ENCODE data around the gene SEMA3A. TPM values are rescaled to one million over a fixed set of nuclear protein-coding genes. Genes with fewer than 3 reads are reported as not detected.
"Not testable (repeated sequence)": the region's sequence is repeated elsewhere in the genome, so short reads cannot be mapped to it uniquely, and the experiment has no call there.

The SEMA3A gene
- total RNA-seq, 8 experiments from 2014 or later: 8.9 to 100 (median 16.4) TPM

DNA sequence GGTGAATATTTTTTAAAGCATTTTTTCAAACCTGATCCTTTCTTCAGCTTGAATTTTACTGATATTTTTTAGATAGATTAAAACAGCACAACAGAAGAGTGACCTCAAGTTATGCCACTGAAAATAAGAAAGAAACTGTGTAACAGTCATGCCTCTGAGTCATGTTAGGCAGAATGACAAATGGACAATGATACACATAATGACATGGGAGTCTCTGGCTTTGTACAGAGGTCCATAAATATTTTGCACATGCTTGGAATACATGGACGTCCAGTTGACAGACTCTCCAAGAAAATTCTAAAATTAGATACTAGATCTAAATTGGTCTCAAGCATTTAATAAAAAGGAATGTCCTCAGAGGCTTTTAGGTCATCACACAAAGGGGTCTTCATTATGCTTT lies 21.9 kb upstream of the SEMA3A start:
- no peak overlapping the region for H3K27ac ChIP-seq
- 0 to 60% (median 20%) methylated on average over 1 of the region's 1 CpG; no CpG with 5 or more reads in 3 of the 10 experiments for WGBS, 10 experiments
- ATAC-seq (replicated peaks in 6 of 8): peak in 7 of 8 experiments; percentile 60 to 100 (median 99)
- in situ Hi-C loops (cut with MboI; ENCODE audit: low pct_unique_long_range_greater_than_20kb in 2 of 9, low sequenced_read_pairs in 9 of 9, unreplicated experiment in 9 of 9): loop anchor here in 1 of 9 experiments (25.0 kb wide), 1 partner anchor 246 kb away; no protein-coding TSS in a partner anchor
- no peak overlapping the region for H3K4me3 ChIP-seq
- H3K4me1 ChIP-seq (replicated peaks in 1 of 2): peaks cover 4 to 7% of the 10 kb centered on the region in 2 donors

GRCh38 chr7:84214757-84215156 lies 20.2 kb upstream of the SEMA3A start:
- H3K27ac ChIP-seq; H3K4me3 ChIP-seq; H3K4me1 ChIP-seq (replicated peaks in 1 of 2); ATAC-seq (replicated peaks in 6 of 8): not testable (repeated sequence)
- 40 to 100% (median 93%) methylated on average over 1 to 6 of the region's 6 CpGs; no CpG with 5 or more reads in 3 of the 10 experiments for WGBS, 10 experiments
- in situ Hi-C loops (cut with MboI; ENCODE audit: low pct_unique_long_range_greater_than_20kb in 2 of 9, low sequenced_read_pairs in 9 of 9, unreplicated experiment in 9 of 9): loop anchor here in 1 of 9 experiments (25.0 kb wide), 1 partner anchor 248 kb away; no protein-coding TSS in a partner anchor

GRCh38 chr7:84210301-84210700 lies 15.7 kb upstream of the SEMA3A start:
- no peak for ATAC-seq (replicated peaks in 6 of 8)
- WGBS, 10 experiments: 76 to 100% (median 99%) methylated on average over 1 to 3 of the region's 3 CpGs
- no peak overlapping the region for H3K4me3 ChIP-seq
- in situ Hi-C loops (cut with MboI; ENCODE audit: low pct_unique_long_range_greater_than_20kb in 2 of 9, low sequenced_read_pairs in 9 of 9, unreplicated experiment in 9 of 9): loop anchor here in 1 of 9 experiments (25.0 kb wide), 1 partner anchor 252 kb away; no protein-coding TSS in a partner anchor
- H3K4me1 ChIP-seq (replicated peaks in 1 of 2): peaks cover 7 to 9% of the 10 kb centered on the region in 2 donors
- H3K27ac ChIP-seq: no peak overlapping the region

GRCh38 chr7:84209006-84209405 lies 14.4 kb upstream of the SEMA3A start:
- H3K4me3 ChIP-seq: no peak overlapping the region
- in situ Hi-C loops (cut with MboI; ENCODE audit: low pct_unique_long_range_greater_than_20kb in 2 of 9, low sequenced_read_pairs in 9 of 9, unreplicated experiment in 9 of 9): loop anchor here in 1 of 9 experiments (25.0 kb wide), 1 partner anchor 253 kb away; no protein-coding TSS in a partner anchor
- ATAC-seq (replicated peaks in 6 of 8): no peak
- peaks cover 7 to 9% of the 10 kb centered on the region in 2 donors for H3K4me1 ChIP-seq (replicated peaks in 1 of 2)
- H3K27ac ChIP-seq: no peak overlapping the region
- 20 to 100% (median 78%) methylated on average over 1 of the region's 1 CpG; no CpG with 5 or more reads in 4 of the 10 experiments for WGBS, 10 experiments

DNA sequence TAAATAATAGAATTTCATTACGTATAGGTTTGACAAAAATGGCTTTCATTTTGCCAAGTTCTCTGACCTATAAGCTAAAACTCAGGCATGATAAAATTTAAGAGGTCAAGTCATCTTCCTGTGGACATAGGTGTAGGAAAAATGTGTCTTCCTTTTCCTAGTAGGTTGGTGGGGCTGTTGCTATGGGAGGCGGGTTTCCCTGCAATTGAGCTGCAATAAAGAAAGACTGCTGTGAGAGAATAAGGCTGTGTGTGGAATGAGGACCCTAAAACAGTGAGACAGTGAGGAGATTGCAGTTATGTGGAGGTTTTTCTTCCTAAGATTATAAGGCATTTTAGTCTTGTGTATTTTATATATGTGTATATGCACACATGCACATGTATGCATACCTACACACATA lies 13.0 kb upstream of the SEMA3A start:
- no peak overlapping the region for H3K4me3 ChIP-seq
- peaks cover 7 to 9% of the 10 kb centered on the region in 2 donors for H3K4me1 ChIP-seq (replicated peaks in 1 of 2)
- ATAC-seq (replicated peaks in 6 of 8): peak in 1 of 8 experiments; percentile 42
- no peak overlapping the region for H3K27ac ChIP-seq
- in situ Hi-C loops (cut with MboI; ENCODE audit: low pct_unique_long_range_greater_than_20kb in 2 of 9, low sequenced_read_pairs in 9 of 9, unreplicated experiment in 9 of 9): loop anchor here in 1 of 9 experiments (25.0 kb wide), 1 partner anchor 255 kb away; no protein-coding TSS in a partner anchor
- WGBS, 10 experiments: 57 to 100% (median 83%) methylated on average over 1 to 2 of the region's 2 CpGs

DNA sequence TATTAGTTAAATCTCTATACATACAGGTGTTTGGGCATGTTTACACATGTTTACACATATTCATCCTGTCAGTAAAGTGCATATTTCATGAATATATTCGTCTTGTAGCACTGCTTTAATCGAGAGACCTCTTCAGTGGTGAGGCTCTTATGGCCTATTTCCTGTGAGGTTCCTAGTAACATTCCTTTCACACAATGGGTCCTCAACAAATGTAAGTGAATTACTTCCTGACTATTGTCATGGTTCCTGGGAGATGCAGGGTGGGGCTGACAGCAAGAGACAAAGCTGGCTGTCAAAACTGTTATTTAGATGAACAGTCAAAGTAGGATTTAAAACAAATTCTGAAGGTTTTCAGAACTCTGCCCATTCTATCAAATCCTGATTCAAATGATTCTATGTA lies 12.4 kb upstream of the SEMA3A start:
- no peak overlapping the region for H3K4me3 ChIP-seq
- H3K4me1 ChIP-seq (replicated peaks in 1 of 2): peaks cover 7 to 9% of the 10 kb centered on the region in 2 donors
- H3K27ac ChIP-seq: no peak overlapping the region

GRCh38 chr7:84204655-84205054 lies 10.1 kb upstream of the SEMA3A start:
- WGBS, 10 experiments: 10 to 100% (median 40%) methylated on average over 1 to 3 of the region's 3 CpGs; no CpG with 5 or more reads in 2 of the 10 experiments
- in situ Hi-C loops (cut with MboI; ENCODE audit: low pct_unique_long_range_greater_than_20kb in 2 of 9, low sequenced_read_pairs in 9 of 9, unreplicated experiment in 9 of 9): loop anchor here in 1 of 9 experiments (25.0 kb wide), 1 partner anchor 258 kb away; no protein-coding TSS in a partner anchor
- Histone ChIP-seq H3K4me1 (replicated peaks in 1 of 2) (peaks cover 7 to 19% of the 10 kb centered on the region in 2 donors), H3K27ac (no peak overlapping the region), H3K4me3 (no peak overlapping the region)
- peak in 2 of 8 experiments; percentile 92 to 96 for ATAC-seq (replicated peaks in 6 of 8)

More for the DNA sequence above, 12.4 kb upstream of the SEMA3A start:
- ATAC-seq (replicated peaks in 6 of 8): peak in 5 of 8 experiments; percentile 35 to 69 (median 46)
- in situ Hi-C loops (cut with MboI; ENCODE audit: low pct_unique_long_range_greater_than_20kb in 2 of 9, low sequenced_read_pairs in 9 of 9, unreplicated experiment in 9 of 9): loop anchor here in 1 of 9 experiments (25.0 kb wide), 1 partner anchor 255 kb away; no protein-coding TSS in a partner anchor
- WGBS, 10 experiments: 0 to 100% (median 27%) methylated on average over 1 to 2 of the region's 2 CpGs; no CpG with 5 or more reads in 3 of the 10 experiments

DNA sequence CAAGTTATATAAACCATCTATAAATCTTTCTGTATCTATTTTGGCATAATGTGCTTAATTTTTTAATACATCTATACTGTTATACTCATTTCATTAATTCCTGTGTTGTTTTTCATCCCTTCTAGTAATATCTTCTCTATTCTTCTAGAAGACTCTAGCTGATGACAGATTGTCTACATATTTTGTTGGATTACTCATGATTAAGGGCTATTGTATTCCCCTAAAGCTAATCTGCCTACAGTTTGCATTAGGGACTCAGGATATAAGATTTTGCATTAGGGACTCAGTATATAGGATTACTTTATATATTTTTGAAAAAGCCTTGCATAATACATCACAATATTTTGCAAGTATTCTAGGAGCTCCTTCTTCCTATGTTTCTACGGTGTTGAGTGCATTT lies 8.3 kb upstream of the SEMA3A start:
- no peak overlapping the region for H3K27ac ChIP-seq
- in situ Hi-C loops (cut with MboI; ENCODE audit: low pct_unique_long_range_greater_than_20kb in 2 of 9, low sequenced_read_pairs in 9 of 9, unreplicated experiment in 9 of 9): loop anchor here in 1 of 9 experiments (25.0 kb wide), 1 partner anchor 259 kb away; no protein-coding TSS in a partner anchor
- no peak for ATAC-seq (replicated peaks in 6 of 8)
- peaks cover 7 to 19% of the 10 kb centered on the region in 2 donors for H3K4me1 ChIP-seq (replicated peaks in 1 of 2)
- no peak overlapping the region for H3K4me3 ChIP-seq
- 38 to 100% (median 90%) methylated on average over 1 of the region's 1 CpG; no CpG with 5 or more reads in 3 of the 10 experiments for whole genome bisulfite sequencing, 10 experiments

DNA sequence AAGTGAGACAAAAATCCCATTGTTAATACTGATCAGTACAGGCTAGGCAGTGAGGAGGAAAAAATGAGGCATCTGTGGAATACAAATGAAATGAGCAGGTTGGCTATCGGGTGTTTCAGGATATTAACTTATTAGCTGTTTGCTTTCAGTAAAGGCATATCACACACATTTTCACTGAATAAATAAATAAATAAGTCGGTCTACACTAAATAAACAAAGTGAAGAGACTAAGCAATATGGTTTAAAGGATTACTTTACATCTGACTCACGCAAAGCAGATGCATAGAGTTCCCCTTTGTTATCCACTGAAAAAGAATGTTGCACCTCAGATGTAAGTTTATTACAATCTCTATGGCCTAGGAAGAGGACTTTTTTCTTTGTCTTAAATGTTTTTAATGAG lies 6.3 kb upstream of the SEMA3A start:
- ATAC-seq (replicated peaks in 6 of 8): peak in 3 of 8 experiments; percentile 21 to 41 (median 27)
- WGBS, 10 experiments: 14 to 72% (median 42%) methylated on average over 1 to 3 of the region's 3 CpGs
- in situ Hi-C loops (cut with MboI; ENCODE audit: low pct_unique_long_range_greater_than_20kb in 2 of 9, low sequenced_read_pairs in 9 of 9, unreplicated experiment in 9 of 9): loop anchor here in 1 of 9 experiments (25.0 kb wide), 1 partner anchor 261 kb away; no protein-coding TSS in a partner anchor
- peaks cover 1 to 17% of the 10 kb centered on the region in 2 donors for H3K4me1 ChIP-seq (replicated peaks in 1 of 2)
- no peak overlapping the region for H3K4me3 ChIP-seq
- no peak overlapping the region for H3K27ac ChIP-seq

- in situ Hi-C loops (cut with MboI; ENCODE audit: low pct_unique_long_range_greater_than_20kb in 2 of 9, low sequenced_read_pairs in 9 of 9, unreplicated experiment in 9 of 9): loop anchor here in 3 of 9 experiments (10.0 to 25.0 kb wide), 3 partner anchors 237 to 826 kb away; no protein-coding TSS in a partner anchor
- no peak overlapping the region for H3K27ac ChIP-seq
- ATAC-seq (replicated peaks in 6 of 8): no peak
- H3K4me3 ChIP-seq: no peak overlapping the region
- 58 to 90% (median 77%) methylated on average over 2 of the region's 2 CpGs; no CpG with 5 or more reads in 1 of the 10 experiments for WGBS, 10 experiments
- H3K4me1 ChIP-seq (replicated peaks in 1 of 2): peaks cover 4 to 23% of the 10 kb centered on the region in 2 donors
Measured at GRCh38 chr7:84199216-84199615, 4.6 kb upstream of the SEMA3A start.

- Histone ChIP-seq H3K4me1 (replicated peaks in 1 of 2) (peaks cover 4 to 22% of the 10 kb centered on the region in 2 donors), H3K27ac (no peak overlapping the region), H3K4me3 (peak overlapping the region in 3 of 5 donors; percentile 11 to 53 (median 50))
- WGBS, 10 experiments: 13 to 60% (median 40%) methylated on average over 1 to 3 of the region's 4 CpGs; no CpG with 5 or more reads in 5 of the 10 experiments
- ATAC-seq (replicated peaks in 6 of 8): peak in 5 of 8 experiments; percentile 22 to 62 (median 41)
- in situ Hi-C loops (cut with MboI; ENCODE audit: low pct_unique_long_range_greater_than_20kb in 2 of 9, low sequenced_read_pairs in 9 of 9, unreplicated experiment in 9 of 9): loop anchor here in 3 of 9 experiments (10.0 to 25.0 kb wide), 3 partner anchors 234 to 829 kb away; no protein-coding TSS in a partner anchor
Measured at GRCh38 chr7:84196084-84196503, 1.5 kb upstream of the SEMA3A start.

GRCh38 chr7:84195295-84196060 lies 889 bp upstream of the SEMA3A start:
- Histone ChIP-seq H3K4me3 (peak overlapping the region; percentile 39 to 53 (median 48)), H3K4me1 (replicated peaks in 1 of 2) (peaks cover 4 to 17% of the 10 kb centered on the region in 2 donors), H3K27ac (no peak overlapping the region)
- 0 to 83% (median 14%) methylated on average over 1 to 4 of the region's 6 CpGs for WGBS, 10 experiments
- peak; percentile 6 to 40 (median 36) for ATAC-seq (replicated peaks in 6 of 8)
- in situ Hi-C loops (cut with MboI; ENCODE audit: low pct_unique_long_range_greater_than_20kb in 2 of 9, low sequenced_read_pairs in 9 of 9, unreplicated experiment in 9 of 9): loop anchor here in 3 of 9 experiments (10.0 to 25.0 kb wide), 3 partner anchors 233 to 829 kb away; no protein-coding TSS in a partner anchor

Data from motor neuron (in vitro differentiated cells).